ENCODE results near the gene GLB1L2. TPM values are rescaled to one million over a fixed set of nuclear protein-coding genes. Genes with fewer than 3 reads are reported as not detected.

GLB1L2 gene
- total RNA-seq, 6 donors from 2014 or later: 3.1 to 11.6 (median 6.0) TPM

DNA sequence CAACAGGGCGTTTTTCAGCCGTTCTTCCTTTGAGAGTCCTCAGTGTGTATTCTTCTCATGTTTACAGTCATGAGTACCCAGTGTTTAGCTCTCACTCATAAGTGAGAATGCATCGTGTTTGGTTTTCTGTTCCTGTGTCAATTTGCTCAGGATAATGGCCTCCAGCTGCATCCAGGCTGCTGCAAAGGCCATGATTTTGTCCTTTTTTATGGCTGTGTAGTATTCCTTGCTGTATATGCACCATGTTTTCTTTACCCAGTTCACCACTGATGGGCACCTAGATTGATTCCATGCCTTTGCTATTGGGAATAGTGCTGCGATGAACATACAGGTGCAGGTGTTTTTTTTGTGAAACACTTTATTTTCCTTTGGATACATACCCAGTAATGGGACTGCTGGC lies 56.8 kb downstream of the GLB1L2 start:
- no peak for DNase-seq
- no peaks in the 10 kb centered on the region for H3K4me1 ChIP-seq
- no peaks in the 10 kb centered on the region for H3K27me3 ChIP-seq
- H3K36me3 ChIP-seq: no peaks in the 10 kb centered on the region
- no peaks in the 10 kb centered on the region for H3K9me3 ChIP-seq
- H3K27ac ChIP-seq: no peak overlapping the region
- no peak overlapping the region for H3K4me3 ChIP-seq
- no peak for TF ChIP-seq POLR2A (IDR thresholded peaks at IDR 0.05)
- no peak for TF ChIP-seq EP300 (IDR thresholded peaks at IDR 0.05)
- TF ChIP-seq CTCF (IDR thresholded peaks at IDR 0.05): no peak
- no peak for TF ChIP-seq POLR2AphosphoS5 (IDR thresholded peaks at IDR 0.05)
- WGBS, 2 donors: 87 to 88% methylated on average over 4 of the region's 4 CpGs
- no peak for ATAC-seq (ENCODE audit: low FRiP score in 2 of 2)

GRCh38 chr11:134389464-134390180 lies 57.8 kb downstream of the GLB1L2 start:
- no peaks in the 10 kb centered on the region for H3K27me3 ChIP-seq
- 89 to 90% methylated on average over 14 to 25 of the region's 25 CpGs for WGBS, 2 donors
- H3K36me3 ChIP-seq: no peaks in the 10 kb centered on the region
- no peaks in the 10 kb centered on the region for H3K9me3 ChIP-seq
- DNase-seq: no peak
- H3K4me3 ChIP-seq: no peak overlapping the region
- no peak for ATAC-seq (ENCODE audit: low FRiP score in 2 of 2)
- H3K4me1 ChIP-seq: no peaks in the 10 kb centered on the region
- no peak overlapping the region for H3K27ac ChIP-seq
- TF ChIP-seq POLR2A (IDR thresholded peaks at IDR 0.05): no peak
- no peak for TF ChIP-seq POLR2AphosphoS5 (IDR thresholded peaks at IDR 0.05)
- no peak for TF ChIP-seq CTCF (IDR thresholded peaks at IDR 0.05)
- TF ChIP-seq EP300 (IDR thresholded peaks at IDR 0.05): no peak

- 82 to 87% methylated on average over 10 to 15 of the region's 15 CpGs for WGBS, 2 donors
- Histone ChIP-seq H3K4me1 (no peaks in the 10 kb centered on the region), H3K4me3 (no peak overlapping the region), H3K27me3 (no peaks in the 10 kb centered on the region), H3K36me3 (no peaks in the 10 kb centered on the region), H3K27ac (no peak overlapping the region), H3K9me3 (no peaks in the 10 kb centered on the region)
- DNase-seq (no peak), ATAC-seq (ENCODE audit: low FRiP score in 2 of 2) (no peak)
- no peak for TF ChIP-seq CTCF (IDR thresholded peaks at IDR 0.05)
Observed at GRCh38 chr11:134390706-134391569, 59.1 kb downstream of the GLB1L2 start.

DNA sequence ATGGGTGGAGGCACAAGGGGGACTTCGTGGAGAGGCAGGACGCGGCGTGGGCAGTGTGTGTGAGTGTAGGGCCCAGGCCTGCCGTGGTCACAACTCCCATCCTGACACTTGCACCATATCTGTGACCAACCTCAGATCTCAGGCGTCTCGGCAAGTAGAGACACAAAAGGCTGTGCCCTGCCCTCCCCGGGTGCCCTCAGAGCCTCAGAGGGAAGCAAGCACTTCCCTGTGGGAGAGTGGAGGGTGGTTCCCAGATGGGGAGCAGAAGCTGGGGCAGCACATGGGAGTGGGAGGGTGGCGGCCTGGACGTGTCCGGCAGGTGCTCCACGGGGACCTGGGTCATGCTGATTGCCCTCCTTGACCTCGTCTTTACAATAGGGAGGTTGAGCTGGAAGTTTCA lies 59.9 kb downstream of the GLB1L2 start:
- 80 to 85% methylated on average over 12 of the region's 13 CpGs for WGBS, 2 donors
- Histone ChIP-seq H3K4me3 (no peak overlapping the region), H3K9me3 (no peaks in the 10 kb centered on the region), H3K27me3 (no peaks in the 10 kb centered on the region), H3K4me1 (no peaks in the 10 kb centered on the region), H3K27ac (no peak overlapping the region), H3K36me3 (no peaks in the 10 kb centered on the region)
- ATAC-seq (ENCODE audit: low FRiP score in 2 of 2) (no peak), DNase-seq (no peak)
- no peak for TF ChIP-seq POLR2AphosphoS5 (IDR thresholded peaks at IDR 0.05)
- no peak for TF ChIP-seq EP300 (IDR thresholded peaks at IDR 0.05)
- no peak for TF ChIP-seq POLR2A (IDR thresholded peaks at IDR 0.05)
- TF ChIP-seq CTCF (IDR thresholded peaks at IDR 0.05): no peak

Measured in upper lobe of left lung (tissue), 6 donors.